PC-9 (cell line): ENCODE data around the gene MAS1L. TPM values are rescaled to one million over a fixed set of nuclear protein-coding genes. Genes with fewer than 3 reads are reported as not detected.
"Not testable (repeated sequence)": the region's sequence is repeated elsewhere in the genome, so short reads cannot be mapped to it uniquely, and the experiment has no call there.

Experiments
- BruUV-seq: library from RNA; stranded (reverse); fragments of 400-500 nt; replicated peaks from 2 replicates; lab custom pipeline; 2021; lab: Mats Ljungman, UMichigan
- CTCF ChIA-PET: fragments of 300-600 bp; sonication (Branson Sonifier 250); formaldehyde crosslinking; loops from one replicate; lab custom pipeline; 2022; ENCODE audit warnings: antibody characterized with exemption; lab: Charles Lee
- POLR2A ChIA-PET: fragments of 300-600 bp; sonication (Branson Sonifier 250); formaldehyde crosslinking; loops from one replicate; lab custom pipeline; 2022; ENCODE audit warnings: antibody characterized with exemption; ENCODE audit not compliant: unreplicated experiment; lab: Charles Lee
- DNase-seq, 2 experiments: peaks; one replicate each; pipeline versions ENCODE4 v3.0.0 to v3.0.0-alpha.2; 2015 to 2022; ENCODE audit warnings: mixed read lengths in 1 of 2
- H2AFZ ChIP-seq: fragments of 200-600 bp; sonication (generic); 2 replicates; pipeline ENCODE4 v1.8.1; 2017; ENCODE audit warnings: antibody characterized with exemption
- H3F3A ChIP-seq: fragments of 200-600 bp; sonication (generic); 2 replicates; pipeline ENCODE4 v1.8.1; 2017; ENCODE audit warnings: antibody characterized with exemption, mild to moderate bottlenecking, low read depth; ENCODE audit not compliant: insufficient read depth
- H3K27ac ChIP-seq: fragments of 200-600 bp; sonication (generic); 2 replicates; pipeline ENCODE4 v1.6.1; 2016; ENCODE audit warnings: mixed run types
- H3K27me3 ChIP-seq: fragments of 200-600 bp; sonication (generic); 2 replicates; pipeline ENCODE4 v1.6.1; 2016; ENCODE audit warnings: low read depth, mixed run types; ENCODE audit not compliant: insufficient read depth
- H3K36me3 ChIP-seq: fragments of 200-600 bp; sonication (generic); 2 replicates; pipeline ENCODE4 v1.6.1; 2016; ENCODE audit warnings: low read depth, mixed run types
- H3K4me1 ChIP-seq: fragments of 200-600 bp; sonication (generic); replicated peaks from 2 replicates; pipeline ENCODE4 v1.6.1; 2016; ENCODE audit warnings: mixed run types; ENCODE audit not compliant: insufficient read depth
- H3K4me2 ChIP-seq: fragments of 200-600 bp; sonication (generic); 2 replicates; pipeline ENCODE4 v1.6.1; 2017; ENCODE audit warnings: mixed run types
- H3K4me3 ChIP-seq: fragments of 200-600 bp; sonication (generic); 2 replicates; pipeline ENCODE4 v1.6.1; 2016; ENCODE audit warnings: mixed run types
- H3K79me2 ChIP-seq: fragments of 200-600 bp; sonication (generic); 2 replicates; pipeline ENCODE4 v1.6.1; 2017; ENCODE audit warnings: low read depth, mixed run types
- H3K9me2 ChIP-seq: fragments of 200-600 bp; sonication (generic); 2 replicates; pipeline ENCODE4 v1.8.1; 2017; ENCODE audit warnings: mild to moderate bottlenecking; ENCODE audit not compliant: insufficient read depth
- H3K9me3 ChIP-seq: fragments of 200-600 bp; sonication (generic); 2 replicates; pipeline ENCODE4 v1.8.1; 2016; ENCODE audit warnings: low read depth; ENCODE audit not compliant: insufficient read depth
- H4K20me1 ChIP-seq: fragments of 200-600 bp; sonication (generic); 2 replicates; pipeline ENCODE4 v1.8.1; 2017; ENCODE audit not compliant: insufficient read depth
- CTCF ChIP-seq: fragments of 200-600 bp; sonication (generic); conservative IDR thresholded peaks from 2 replicates; pipeline ENCODE4 v1.6.1; 2017; ENCODE audit warnings: mixed run types, antibody characterized with exemption, mild to moderate bottlenecking, moderate library complexity
- EZH2 ChIP-seq: fragments of 200-600 bp; sonication (generic); IDR thresholded peaks from 2 replicates; pipeline ENCODE4 v1.8.0; 2017; ENCODE audit warnings: antibody characterized with exemption, low read depth
- intact Hi-C: fragments of 100-400 bp; cut with micrococcal nuclease; formaldehyde crosslinking; loops from one replicate; pipeline ENCODE4 v1.10.0; 2022; ENCODE audit not compliant: unreplicated experiment
- total RNA-seq: library from RNA; stranded (reverse); gene quantifications from 2 replicates; pipeline ENCODE4 v1.2.3, GENCODE V29; 2021

The MAS1L gene
- total RNA-seq, 1 experiment from 2014 or later: not detected

- BruUV-seq: no TSS peak
These were observed 30.8 kb downstream of the MAS1L start, which contains the start of the genes OR11A1 and OR2H1 for GRCh38 chr6:29456971-29457370. Gene OR11A1 (minus strand): TSS chr6:29457071. CDS start chr6:29427641, 29,430 bp downstream. Gene OR2H1 (plus strand): TSS chr6:29457155. CDS start chr6:29461770, 4,615 bp downstream.

GRCh38 chr6:29451471-29452193 is 36.1 kb downstream of the MAS1L start:
- DNase-seq: no peak
- CTCF ChIA-PET: no interaction called here
- no peaks in the 10 kb centered on the region for H3K9me2 ChIP-seq
- no peaks in the 10 kb centered on the region for H3K36me3 ChIP-seq
- TF ChIP-seq CTCF (no peak), EZH2 (no peak)
- H3K9me3 ChIP-seq: no peaks in the 10 kb centered on the region
- intact Hi-C loops: no loop called here
- no peaks in the 10 kb centered on the region for H3F3A ChIP-seq
- H3K4me1 ChIP-seq: no peaks in the 10 kb centered on the region
- no peaks in the 10 kb centered on the region for H4K20me1 ChIP-seq
- POLR2A ChIA-PET: no interaction called here
- H3K27me3 ChIP-seq: no peaks in the 10 kb centered on the region
- H3K4me3 ChIP-seq: no peak overlapping the region
- H2AFZ ChIP-seq: no peak overlapping the region
- BruUV-seq: no TSS peak
- no peaks in the 10 kb centered on the region for H3K79me2 ChIP-seq
- H3K27ac ChIP-seq: no peak overlapping the region
- H3K4me2 ChIP-seq: no peak overlapping the region

More at GRCh38 chr6:29456971-29457370, 30.8 kb downstream of the MAS1L start, which contains the start of the genes OR11A1 and OR2H1:
- H4K20me1 ChIP-seq: no peaks in the 10 kb centered on the region
- H3K36me3 ChIP-seq: no peaks in the 10 kb centered on the region
- no peak within 1 kb of the TSS for H3K4me3 ChIP-seq
- H3K9me3 ChIP-seq: no peaks in the 10 kb centered on the region; the same call in 1 of the 2 replicates
- H3K79me2 ChIP-seq: no peaks in the 10 kb centered on the region
- no peak for TF ChIP-seq EZH2
- no peak for TF ChIP-seq CTCF
- H3F3A ChIP-seq: no peaks in the 10 kb centered on the region
- no peaks in the 10 kb centered on the region for H3K4me1 ChIP-seq
- ChIA-PET POLR2A (no interaction called here), CTCF (interaction anchor here (0.6 kb wide), 1 partner anchor 118 kb away, joined by 3 read pairs; no protein-coding TSS in a partner anchor)
- no peaks in the 10 kb centered on the region for H3K9me2 ChIP-seq
- no peak for DNase-seq
- H3K4me2 ChIP-seq: no peak within 1 kb of the TSS
- intact Hi-C loops: no loop called here
- peaks cover 9% of the 10 kb centered on the region; the same call in 1 of the 2 replicates for H3K27me3 ChIP-seq
- no peak within 1 kb of the TSS for H2AFZ ChIP-seq
- no peak within 1 kb of the TSS for H3K27ac ChIP-seq

GRCh38 chr6:29447670-29448069 is 40.1 kb downstream of the MAS1L start:
- ChIA-PET POLR2A (no interaction called here), CTCF (no interaction called here)
- Histone ChIP-seq H3K36me3 (no peaks in the 10 kb centered on the region), H3K9me2 (no peaks in the 10 kb centered on the region), H3K4me2 (no peak overlapping the region), H3K27ac (no peak overlapping the region), H2AFZ (no peak overlapping the region), H3F3A (no peaks in the 10 kb centered on the region), H3K27me3 (no peaks in the 10 kb centered on the region), H3K79me2 (no peaks in the 10 kb centered on the region), H3K4me3 (no peak overlapping the region), H3K9me3 (no peaks in the 10 kb centered on the region), H3K4me1 (no peaks in the 10 kb centered on the region), H4K20me1 (no peaks in the 10 kb centered on the region)
- intact Hi-C loops: no loop called here
- no TSS peak for BruUV-seq
- DNase-seq: no peak
- TF ChIP-seq CTCF (no peak), EZH2 (no peak)

GRCh38 chr6:29444031-29444430 is 43.7 kb downstream of the MAS1L start:
- BruUV-seq, H3K4me3 ChIP-seq: not testable (repeated sequence)

More at GRCh38 chr6:29444031-29444430, 43.7 kb downstream of the MAS1L start:
- H3K79me2 ChIP-seq, H3K36me3 ChIP-seq, CTCF ChIA-PET, DNase-seq, H3K4me2 ChIP-seq, intact Hi-C loops, POLR2A ChIA-PET, H2AFZ ChIP-seq, H3K9me3 ChIP-seq, H3K9me2 ChIP-seq, H3K27ac ChIP-seq, H3F3A ChIP-seq, H3K4me1 ChIP-seq, H4K20me1 ChIP-seq: not testable (repeated sequence)
- peaks cover 12% of the 10 kb centered on the region; the same call in 1 of the 2 replicates for H3K27me3 ChIP-seq
